Spinal cord (tissue), 10 donors: ENCODE measurements around the gene AOPEP. TPM values are rescaled to one million over a fixed set of nuclear protein-coding genes. Genes with fewer than 3 reads are reported as not detected.

Experiments used
- DNase-seq, 6 donors: peaks; one replicate each; pipeline versions ENCODE4 v3.0.0 to v3.0.0-alpha.2; 2013 to 2015; ENCODE audit warnings: low spot score in 6 of 6, low read depth in 4 of 6
- H3K27ac ChIP-seq: one replicate; pipeline ENCODE4 v1.5.1; 2013; ENCODE audit warnings: low read depth, low read length, control low read depth
- H3K27me3 ChIP-seq: one replicate; pipeline ENCODE4 v1.6.1; 2013; ENCODE audit warnings: low read length; ENCODE audit not compliant: control insufficient read depth, insufficient read depth
- H3K36me3 ChIP-seq: one replicate; pipeline ENCODE4 v1.6.1; 2013; ENCODE audit warnings: low read length; ENCODE audit not compliant: control insufficient read depth, insufficient read depth
- H3K4me1 ChIP-seq: one replicate; pipeline ENCODE4 v1.6.1; 2013; ENCODE audit warnings: low read length; ENCODE audit not compliant: control insufficient read depth, insufficient read depth
- H3K4me3 ChIP-seq: one replicate; pipeline ENCODE4 v1.5.1; 2013; ENCODE audit warnings: low read depth, low read length, control low read depth
- H3K9me3 ChIP-seq: one replicate; pipeline ENCODE4 v1.6.1; 2013; ENCODE audit warnings: low read length; ENCODE audit not compliant: control insufficient read depth, insufficient read depth
- WGBS: methylation state at CpG from one replicate; pipeline ENCODE4 v1.1.5; 2013; ENCODE audit warnings: missing lambda C conversion rate; ENCODE audit not compliant: insufficient coverage; 5-methylcytosine and 5-hydroxymethylcytosine counted together
- polyA plus RNA-seq, 2 donors: library from polyadenylated mRNA; unstranded; fragments of 120-200 nt; gene quantifications; one replicate each; pipeline ENCODE4 v1.2.1, GENCODE V29; 2013; ENCODE audit not compliant: insufficient read length in 2 of 2
- total RNA-seq, 2 donors: library from RNA; depleted of rRNA in 1 of 2; stranded (reverse); fragments of 120-200 nt in 1 of 2; fragments of >200 nt in 1 of 2; gene quantifications; one replicate each; pipeline versions ENCODE4 v1.2.3 to v1.2.4, GENCODE V29; 2013 to 2014
- donor health status: healthy.

Gene AOPEP
- total and polyA plus RNA-seq, 4 donors = 42.8 to 77.4 (median 56.3) TPM

DNA sequence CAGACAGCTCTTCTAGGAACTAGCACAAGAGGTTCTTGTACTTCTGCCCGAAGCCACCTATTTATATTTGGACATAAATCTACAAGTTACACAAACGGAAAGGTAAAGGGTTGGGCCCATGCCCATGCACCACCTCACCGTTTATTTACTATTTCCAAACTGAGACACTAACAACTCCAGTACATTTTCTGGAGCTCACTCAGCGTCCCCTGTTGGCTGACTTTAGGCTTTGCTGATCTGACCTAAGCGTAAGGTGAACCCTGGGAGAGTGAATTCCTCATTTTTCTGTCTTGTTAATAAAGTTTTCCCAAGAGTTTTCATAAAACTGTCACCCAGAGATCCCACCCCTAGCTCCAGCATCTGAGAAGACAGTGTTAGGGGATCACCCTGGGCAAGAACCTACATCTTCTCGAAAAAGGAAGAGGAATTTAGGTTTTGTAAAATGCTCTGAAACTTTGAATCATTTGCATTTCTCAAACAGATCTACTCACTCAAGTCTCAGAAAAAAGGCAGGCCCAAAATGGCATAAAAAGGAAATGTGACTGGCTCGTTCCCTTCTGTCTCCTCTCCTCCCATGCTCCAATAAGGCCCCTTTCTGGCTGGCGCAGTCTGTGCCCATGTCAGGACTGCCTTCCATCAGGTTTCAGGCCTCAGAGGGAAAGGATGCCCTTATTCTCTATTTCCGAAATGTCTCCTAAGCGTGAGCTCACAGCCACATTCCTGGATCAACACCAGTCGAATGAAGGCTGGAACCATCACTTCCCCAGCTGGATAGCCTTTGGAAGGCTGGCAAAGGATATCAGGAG, 389.7 kb downstream of the AOPEP start:
- Histone ChIP-seq H3K36me3 (peaks cover 17% of the 10 kb centered on the region), H3K4me3 (no peak overlapping the region), H3K4me1 (peaks cover 12% of the 10 kb centered on the region), H3K9me3 (no peaks in the 10 kb centered on the region), H3K27ac (no peak overlapping the region), H3K27me3 (no peaks in the 10 kb centered on the region)
- no peak for DNase-seq
- 80% methylated on average over 6 of the region's 11 CpGs for WGBS

DNA sequence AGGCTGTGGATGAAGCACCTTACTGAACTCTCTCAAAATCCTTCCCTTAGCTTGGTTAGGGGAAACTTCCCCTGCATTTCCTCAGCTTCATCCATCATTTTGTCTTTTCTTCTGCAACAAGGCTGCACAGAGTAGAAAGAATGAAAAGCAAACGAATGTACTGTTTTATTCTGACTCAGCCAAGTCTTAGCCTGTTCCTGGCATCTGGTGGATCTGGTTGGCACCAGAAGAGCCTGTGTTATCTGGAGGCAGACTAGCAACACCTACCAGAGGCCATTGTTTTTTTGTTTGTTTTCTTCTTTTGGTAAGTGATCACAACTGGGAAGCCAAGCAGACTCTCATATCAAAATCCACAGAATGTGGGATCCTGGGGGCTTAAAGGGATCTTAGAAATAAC, 390.3 kb downstream of the AOPEP start:
- 50% methylated on average over 1 of the region's 1 CpG for WGBS
- Histone ChIP-seq H3K4me3 (no peak overlapping the region), H3K36me3 (peaks cover 10% of the 10 kb centered on the region), H3K4me1 (peaks cover 6% of the 10 kb centered on the region), H3K9me3 (no peaks in the 10 kb centered on the region), H3K27ac (no peak overlapping the region), H3K27me3 (no peaks in the 10 kb centered on the region)
- no peak for DNase-seq

DNA sequence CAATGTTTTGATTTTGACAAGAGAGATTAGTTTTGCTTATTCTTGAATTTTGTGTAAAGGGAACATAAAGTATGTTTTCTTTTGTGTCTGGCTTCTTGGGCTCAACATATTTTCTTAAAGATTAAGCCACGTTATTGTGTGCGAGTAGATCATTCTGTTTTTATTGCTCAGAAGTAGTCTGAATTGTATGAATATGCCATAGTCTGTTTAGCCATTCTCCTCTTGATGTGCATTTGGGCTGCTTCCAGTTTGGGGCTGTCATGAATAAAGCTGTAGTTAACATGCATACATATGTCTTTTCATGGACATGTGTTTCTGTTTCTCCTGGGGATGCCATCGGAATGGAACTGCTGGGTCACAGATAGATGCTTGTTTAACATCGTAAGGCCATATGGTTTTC, 392.1 kb downstream of the AOPEP start:
- H3K36me3 ChIP-seq = peaks cover 2% of the 10 kb centered on the region
- H3K27me3 ChIP-seq = no peaks in the 10 kb centered on the region
- peak in 1 of 6 donors; percentile 91 for DNase-seq
- WGBS = 61% methylated on average over 2 of the region's 4 CpGs
- no peaks in the 10 kb centered on the region for H3K9me3 ChIP-seq
- no peak overlapping the region for H3K27ac ChIP-seq
- H3K4me3 ChIP-seq = no peak overlapping the region
- H3K4me1 ChIP-seq = peaks cover 3% of the 10 kb centered on the region

DNA sequence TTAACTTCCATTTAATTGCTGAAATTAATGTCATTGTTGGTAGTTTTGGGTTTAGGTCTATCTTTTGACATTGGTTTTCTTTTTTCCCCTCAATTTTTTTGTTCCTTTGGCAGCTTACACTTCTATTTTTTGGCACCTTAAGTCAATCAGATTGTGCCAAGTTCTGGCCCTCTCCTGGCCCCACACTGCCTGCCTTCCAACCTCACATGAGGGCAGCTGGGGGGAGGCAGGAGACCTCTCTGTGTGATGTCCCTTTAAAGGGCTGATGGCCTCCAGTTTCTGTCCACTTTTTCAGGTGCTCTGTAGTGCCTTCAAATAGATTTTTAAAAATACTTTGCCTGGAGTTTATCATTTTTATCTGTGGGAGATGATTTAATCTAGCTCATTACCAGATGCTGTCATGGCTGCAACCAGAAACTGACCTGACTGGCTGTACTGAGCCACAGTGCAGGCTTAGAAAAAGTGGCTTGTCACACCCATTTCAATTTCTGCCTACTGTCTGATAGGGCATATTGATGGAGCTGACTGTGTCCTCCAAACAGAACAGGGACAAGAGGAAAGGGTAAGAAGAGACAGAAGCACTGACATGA, 394.4 kb downstream of the AOPEP start:
- Histone ChIP-seq H3K27me3 (no peaks in the 10 kb centered on the region), H3K4me3 (no peak overlapping the region), H3K4me1 (peaks cover 3% of the 10 kb centered on the region), H3K9me3 (no peaks in the 10 kb centered on the region), H3K27ac (no peak overlapping the region), H3K36me3 (peaks cover 2% of the 10 kb centered on the region)
- DNase-seq = no peak

DNA sequence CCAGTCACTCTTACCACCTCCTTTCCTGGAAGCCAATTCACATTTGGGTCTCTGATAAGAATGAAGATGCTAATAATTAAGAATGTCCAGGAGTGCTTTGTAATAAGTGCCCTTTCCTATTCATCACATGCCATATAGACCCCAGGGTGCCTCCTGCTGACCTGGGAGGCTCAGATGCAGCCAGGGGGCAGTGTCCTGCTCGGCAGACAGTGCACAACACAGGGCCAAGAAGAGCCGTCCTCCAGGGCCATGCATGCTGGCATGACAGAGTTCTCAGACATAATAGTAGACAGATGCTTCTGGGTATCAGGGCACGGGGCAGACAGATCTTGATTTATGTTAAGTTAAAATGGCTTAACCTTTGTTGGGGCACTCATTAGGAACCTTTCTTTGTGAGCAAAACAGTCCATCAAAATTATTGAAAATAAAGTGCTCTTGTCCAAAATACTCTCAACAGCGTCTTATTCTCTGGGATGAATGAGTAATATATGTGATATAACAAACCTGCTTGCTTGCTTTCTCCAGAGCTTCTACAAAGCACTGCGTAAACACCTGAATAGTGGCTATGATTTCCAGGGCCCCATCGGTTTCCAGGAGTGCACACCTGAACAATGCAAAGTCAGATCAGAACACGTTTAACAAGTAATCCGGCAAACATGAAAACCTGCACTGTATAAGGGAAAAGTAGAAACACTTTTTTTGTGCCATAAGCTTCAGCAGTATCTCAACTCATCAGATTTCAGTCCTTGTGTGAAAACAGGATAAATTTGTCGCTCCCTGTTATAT, 398.3 kb downstream of the AOPEP start:
- Histone ChIP-seq H3K4me1 (peaks cover 13% of the 10 kb centered on the region), H3K9me3 (no peaks in the 10 kb centered on the region), H3K27me3 (no peaks in the 10 kb centered on the region), H3K36me3 (peaks cover 2% of the 10 kb centered on the region), H3K27ac (no peak overlapping the region), H3K4me3 (no peak overlapping the region)
- DNase-seq = no peak
- WGBS = 59% methylated on average over 6 of the region's 9 CpGs

DNA sequence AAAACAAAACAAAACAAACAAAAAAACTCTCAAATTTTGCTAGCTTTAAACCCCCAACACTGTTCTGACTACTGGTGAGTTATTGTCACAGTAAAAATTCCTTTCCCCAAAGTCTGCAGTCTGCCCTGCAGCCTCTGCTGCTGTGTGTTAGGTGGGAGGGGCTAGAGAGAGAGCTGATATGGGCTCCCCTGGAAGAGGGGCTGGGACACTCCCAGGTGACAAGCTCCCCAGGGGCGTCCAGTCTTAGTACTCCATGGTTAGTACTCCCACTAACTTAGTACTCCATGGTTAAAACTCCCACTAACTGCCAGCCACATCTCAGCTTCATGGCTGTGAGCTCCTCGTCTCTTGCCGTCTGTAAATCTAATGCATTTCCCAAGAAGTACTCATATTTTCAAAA, 399.2 kb downstream of the AOPEP start:
- H3K27ac ChIP-seq = no peak overlapping the region
- H3K9me3 ChIP-seq = no peaks in the 10 kb centered on the region

DNA sequence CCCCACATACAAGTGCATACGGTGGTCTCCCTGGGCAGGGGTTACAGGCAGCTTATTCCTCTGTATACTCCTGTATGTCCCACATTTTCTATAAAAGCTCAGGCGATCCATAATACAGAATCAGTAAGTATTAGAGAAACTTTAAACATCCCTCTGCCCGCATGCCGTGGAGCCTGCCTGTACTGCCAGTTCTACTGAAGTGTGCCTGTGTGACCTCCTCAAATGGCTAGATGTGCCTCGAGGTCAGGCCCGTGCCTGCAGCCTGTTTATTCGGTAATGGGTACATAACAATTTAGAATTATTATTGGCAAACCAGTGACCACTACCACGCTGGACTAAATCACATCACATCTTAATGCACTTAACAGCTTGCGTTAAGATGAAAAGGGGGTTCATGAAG, 400.2 kb downstream of the AOPEP start:
- Histone ChIP-seq H3K36me3 (peaks cover 2% of the 10 kb centered on the region), H3K27me3 (no peaks in the 10 kb centered on the region), H3K4me3 (no peak overlapping the region), H3K27ac (no peak overlapping the region), H3K4me1 (peaks cover 14% of the 10 kb centered on the region), H3K9me3 (no peaks in the 10 kb centered on the region)
- no peak for DNase-seq
- 84% methylated on average over 5 of the region's 9 CpGs for WGBS

More for the DNA sequence above, 399.2 kb downstream of the AOPEP start:
- DNase-seq = no peak
- no CpG with 5 or more reads among the region's 3 CpGs for WGBS
- peaks cover 13% of the 10 kb centered on the region for H3K4me1 ChIP-seq
- peaks cover 2% of the 10 kb centered on the region for H3K36me3 ChIP-seq
- H3K27me3 ChIP-seq = no peaks in the 10 kb centered on the region
- H3K4me3 ChIP-seq = no peak overlapping the region

DNA sequence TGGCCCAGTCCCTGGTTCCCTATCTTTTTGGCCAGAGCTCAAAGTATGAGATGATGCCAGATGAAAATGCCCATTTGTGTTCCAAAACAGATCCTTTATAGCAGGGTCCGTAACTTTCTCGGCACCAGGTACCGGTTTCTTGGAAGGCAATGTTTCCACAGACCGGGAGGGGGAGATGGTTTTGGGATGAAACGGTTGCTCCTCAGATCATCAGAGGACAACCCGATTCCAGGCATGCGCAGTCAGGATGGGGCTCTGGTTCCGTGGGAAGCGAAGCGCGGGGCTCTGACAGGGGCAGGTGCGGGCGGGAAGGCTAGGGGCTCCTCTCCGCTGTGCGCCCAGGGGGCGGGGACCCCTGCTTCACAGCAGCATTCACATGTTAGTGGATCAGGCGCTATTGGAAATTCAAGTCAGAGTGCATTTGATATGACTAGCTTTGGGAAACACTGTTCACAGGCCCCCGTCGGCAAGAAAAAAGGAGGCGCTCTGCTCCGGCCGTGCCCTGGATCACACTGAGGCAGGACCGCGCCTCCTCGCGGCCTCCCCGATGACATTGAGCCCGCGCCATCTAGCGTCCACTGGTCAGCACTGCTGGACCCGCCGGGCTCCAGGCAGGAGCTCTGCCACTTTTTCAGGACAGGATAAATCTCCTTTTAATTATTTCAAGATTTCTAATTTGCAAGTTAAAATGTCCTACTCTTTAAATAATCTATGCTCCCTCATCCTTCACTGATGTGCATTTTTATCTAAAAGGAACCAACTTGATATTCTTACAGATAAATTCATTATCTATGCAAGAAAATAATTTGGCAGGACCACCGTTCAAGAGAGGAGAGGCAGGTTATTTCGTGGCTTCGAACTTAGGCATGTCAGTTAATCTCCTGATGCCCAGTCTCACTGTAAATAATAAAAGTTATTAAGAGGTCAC, 401.0 kb downstream of the AOPEP start:
- Histone ChIP-seq H3K4me1 (peaks cover 14% of the 10 kb centered on the region), H3K27me3 (no peaks in the 10 kb centered on the region), H3K4me3 (peak overlapping the region; percentile 48), H3K9me3 (no peaks in the 10 kb centered on the region), H3K36me3 (peaks cover 2% of the 10 kb centered on the region), H3K27ac (no peak overlapping the region)
- peak; percentile 66 to 95 (median 74) for DNase-seq
- 12% methylated on average over 32 of the region's 35 CpGs for WGBS

DNA sequence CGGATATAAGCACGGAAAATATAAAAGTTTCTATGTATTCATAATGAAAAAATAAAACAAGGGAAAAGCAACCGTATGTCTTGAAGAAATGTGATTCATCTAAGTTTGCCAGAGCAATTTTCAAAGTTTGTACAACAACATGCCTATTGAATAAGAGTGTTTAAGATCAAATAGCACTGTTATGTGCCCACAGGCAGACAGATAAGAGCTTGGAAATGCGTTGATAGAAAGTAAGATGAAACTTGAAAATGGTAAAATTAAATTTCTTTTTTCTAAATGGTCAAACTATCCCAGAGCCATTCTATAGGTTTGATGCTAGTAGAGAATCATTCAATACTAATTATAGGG, 401.7 kb downstream of the AOPEP start:
- Histone ChIP-seq H3K4me3 (no peak overlapping the region), H3K27me3 (no peaks in the 10 kb centered on the region), H3K27ac (no peak overlapping the region), H3K4me1 (peaks cover 14% of the 10 kb centered on the region), H3K9me3 (no peaks in the 10 kb centered on the region), H3K36me3 (no peaks in the 10 kb centered on the region)
- no peak for DNase-seq
- WGBS = no CpG with 5 or more reads among the region's 4 CpGs
